Tibial artery (tissue), 4 donors: ENCODE results near the gene FBP2.

ENCODE experiments used
- DNase-seq, 2 donors: peaks; one replicate each; pipeline ENCODE4 v3.0.0-alpha.2; 2019
- H3K27ac ChIP-seq, 2 donors: fragments of 200-600 bp; sonication (generic) in 1 of 2; 1 replicate in 1 of 2; 2 replicates in 1 of 2; pipeline ENCODE4 v1.5.1; 2018 to 2019; ENCODE audit warnings: mild to moderate bottlenecking in 1 of 2
- H3K27me3 ChIP-seq, 2 donors: fragments of 200-600 bp; sonication (generic) in 1 of 2; one replicate each; pipeline versions ENCODE4 v1.5.1 to v1.6.0; 2016 to 2019
- H3K36me3 ChIP-seq, 3 donors: fragments of 200-600 bp; sonication (generic) in 2 of 3; one replicate each; pipeline ENCODE4 v1.5.1; 2016 to 2019; ENCODE audit warnings: mild to moderate bottlenecking in 2 of 3
- H3K4me1 ChIP-seq, 4 donors: fragments of 200-600 bp; sonication (generic) in 2 of 4; 1 replicate in 3 of 4; 2 replicates in 1 of 4; pipeline ENCODE4 v1.5.1; 2016 to 2019
- H3K4me3 ChIP-seq, 2 donors: fragments of 200-600 bp; sonication (generic) in 1 of 2; 1 replicate in 1 of 2; 2 replicates in 1 of 2; pipeline ENCODE4 v1.5.1; 2018 to 2019; ENCODE audit warnings: mild to moderate bottlenecking in 2 of 2
- H3K9me3 ChIP-seq, 3 donors: fragments of 200-600 bp; sonication (generic) in 1 of 3; one replicate each; pipeline ENCODE4 v1.5.1; 2016 to 2019
- intact Hi-C: fragments of 100-400 bp; cut with DNase I; formaldehyde crosslinking; loops from one replicate; pipeline ENCODE4 v1.15.0; 2023; ENCODE audit warnings: low total_unique reads
- TF ChIP-seq, protein P1 (sequence below), 2 experiments: fragments of 200-600 bp in 1 of 2; fragments of 450-650 bp in 1 of 2; IDR thresholded peaks; one replicate each; pipeline ENCODE4 v1.5.1; 2017 to 2019; ENCODE audit warnings: antibody characterized with exemption in 2 of 2, mild to moderate bottlenecking in 1 of 2, moderate library complexity in 1 of 2

Gene FBP2

DNA sequence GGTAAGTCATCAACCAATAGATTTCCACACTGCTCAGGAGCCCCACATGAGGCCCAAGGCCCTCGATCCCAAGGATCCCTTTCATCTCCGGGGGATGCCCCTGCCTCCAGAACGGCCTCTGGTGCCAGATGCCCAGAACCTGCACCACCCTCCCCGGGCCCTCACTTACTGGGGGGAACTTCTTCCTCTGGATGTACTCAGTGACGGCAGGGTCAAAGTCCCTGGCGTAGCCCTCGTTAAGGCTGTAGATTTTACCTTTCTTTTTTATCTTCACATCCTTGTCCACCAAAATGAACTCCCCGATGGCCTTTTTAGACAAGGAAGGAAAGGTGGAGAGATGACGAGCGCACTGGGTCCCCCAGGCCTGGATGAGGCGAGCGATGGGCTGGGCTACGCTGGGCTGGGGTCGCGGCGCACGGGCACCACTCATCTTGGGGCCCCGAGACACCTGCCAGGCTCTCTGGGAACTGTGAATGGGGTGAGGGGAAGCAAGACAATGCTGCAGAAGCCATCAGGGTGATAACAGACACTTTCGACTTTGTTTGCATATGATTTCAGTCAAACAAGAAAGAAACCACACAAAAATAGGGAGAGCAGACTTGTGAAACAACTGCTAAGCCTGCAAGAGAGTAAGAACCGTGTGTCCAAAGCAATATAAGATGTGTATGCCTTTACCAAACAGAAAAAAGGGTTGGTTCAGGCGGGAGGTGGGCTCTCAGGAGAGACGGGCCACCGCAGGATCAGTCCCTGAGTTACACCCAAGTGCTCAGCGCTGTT is 13.2 kb upstream of the FBP2 start:
- H3K4me1 ChIP-seq, result peaks cover 0 to 7% (median 0%) of the 10 kb centered on the region in 4 donors
- TF ChIP-seq, protein P1, sequence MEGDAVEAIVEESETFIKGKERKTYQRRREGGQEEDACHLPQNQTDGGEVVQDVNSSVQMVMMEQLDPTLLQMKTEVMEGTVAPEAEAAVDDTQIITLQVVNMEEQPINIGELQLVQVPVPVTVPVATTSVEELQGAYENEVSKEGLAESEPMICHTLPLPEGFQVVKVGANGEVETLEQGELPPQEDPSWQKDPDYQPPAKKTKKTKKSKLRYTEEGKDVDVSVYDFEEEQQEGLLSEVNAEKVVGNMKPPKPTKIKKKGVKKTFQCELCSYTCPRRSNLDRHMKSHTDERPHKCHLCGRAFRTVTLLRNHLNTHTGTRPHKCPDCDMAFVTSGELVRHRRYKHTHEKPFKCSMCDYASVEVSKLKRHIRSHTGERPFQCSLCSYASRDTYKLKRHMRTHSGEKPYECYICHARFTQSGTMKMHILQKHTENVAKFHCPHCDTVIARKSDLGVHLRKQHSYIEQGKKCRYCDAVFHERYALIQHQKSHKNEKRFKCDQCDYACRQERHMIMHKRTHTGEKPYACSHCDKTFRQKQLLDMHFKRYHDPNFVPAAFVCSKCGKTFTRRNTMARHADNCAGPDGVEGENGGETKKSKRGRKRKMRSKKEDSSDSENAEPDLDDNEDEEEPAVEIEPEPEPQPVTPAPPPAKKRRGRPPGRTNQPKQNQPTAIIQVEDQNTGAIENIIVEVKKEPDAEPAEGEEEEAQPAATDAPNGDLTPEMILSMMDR (IDR thresholded peaks at IDR 0.05), result no peak

DNA sequence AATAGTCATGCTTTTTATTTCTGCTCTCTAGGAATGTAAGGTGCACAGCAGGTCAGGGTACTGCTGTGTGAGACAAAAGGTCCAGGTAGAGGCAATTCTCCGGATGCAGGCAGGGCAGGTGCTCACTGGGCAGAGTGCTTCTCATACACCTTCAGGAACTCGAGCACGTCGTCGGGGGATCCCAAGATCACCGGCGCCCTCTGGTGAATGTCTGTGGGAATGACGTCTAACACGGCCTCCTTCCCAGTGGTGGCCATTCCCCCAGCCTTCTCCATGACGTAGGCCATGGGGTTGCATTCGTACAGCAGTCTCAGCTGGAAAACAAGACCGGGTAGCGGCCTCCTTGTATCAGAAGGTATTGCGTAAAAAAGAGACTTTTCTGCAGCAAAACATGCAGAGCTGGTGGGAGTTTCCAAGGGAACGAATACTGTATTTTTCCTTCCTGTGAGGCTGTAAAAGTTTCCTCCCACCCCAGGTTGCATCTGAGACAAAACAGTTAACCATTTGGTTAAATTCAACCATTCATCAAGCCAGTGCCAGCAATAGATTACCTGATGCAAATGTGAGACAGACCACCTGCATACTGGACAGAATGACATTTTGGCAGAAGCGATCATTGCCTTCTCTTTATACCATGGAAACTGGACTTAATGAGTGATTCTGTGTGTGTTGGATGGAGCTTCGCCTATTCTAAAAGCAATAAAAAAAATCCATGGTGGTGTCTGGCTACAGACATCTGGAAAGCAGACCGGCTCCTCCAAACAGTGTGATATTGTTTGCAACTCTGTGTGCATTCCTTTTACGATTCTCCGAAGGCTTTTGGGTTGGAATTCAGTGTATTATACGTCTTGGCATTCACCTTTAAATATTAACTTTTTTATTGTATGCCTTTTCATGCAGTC is 9.9 kb upstream of the FBP2 start:
- peaks cover 0 to 7% (median 0%) of the 10 kb centered on the region in 4 donors for H3K4me1 ChIP-seq
- DNase-seq, result peak in 1 of 2 donors; percentile 41
- H3K4me3 ChIP-seq, result no peak overlapping the region
- no peaks in the 10 kb centered on the region for H3K9me3 ChIP-seq
- intact Hi-C loops, result no loop called here
- H3K27ac ChIP-seq, result no peak overlapping the region
- TF ChIP-seq, protein P1 (IDR thresholded peaks at IDR 0.05), result peak; percentile 17 to 34
- H3K36me3 ChIP-seq, result no peaks in the 10 kb centered on the region
- H3K27me3 ChIP-seq, result peaks cover 0 to 5% of the 10 kb centered on the region in 2 donors

More for the DNA sequence above, 13.2 kb upstream of the FBP2 start:
- H3K9me3 ChIP-seq, result no peaks in the 10 kb centered on the region
- no peaks in the 10 kb centered on the region for H3K36me3 ChIP-seq
- H3K27me3 ChIP-seq, result peaks cover 0 to 11% of the 10 kb centered on the region in 2 donors
- DNase-seq, result no peak
- intact Hi-C loops, result no loop called here
- no peak overlapping the region for H3K4me3 ChIP-seq
- H3K27ac ChIP-seq, result no peak overlapping the region

DNA sequence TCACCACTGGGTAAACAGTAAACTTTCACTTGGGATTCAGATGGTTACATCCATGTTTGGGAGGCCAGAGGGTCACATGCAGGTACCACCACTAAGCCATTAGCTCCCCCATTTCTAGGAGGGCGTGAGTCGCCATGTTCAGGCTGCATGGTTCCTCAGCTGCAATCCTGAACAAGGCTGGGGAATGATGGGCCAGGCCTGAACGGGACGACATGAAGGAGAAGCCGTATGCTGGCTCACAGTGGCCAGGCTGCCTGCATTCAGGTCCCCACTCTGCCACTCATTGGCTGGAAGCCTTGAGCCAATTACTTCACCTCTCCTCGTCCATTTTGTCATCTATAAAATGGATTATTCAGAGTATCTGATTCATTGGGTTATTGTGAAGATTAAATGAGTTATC is 9.0 kb upstream of the FBP2 start:
- DNase-seq, result no peak
- peaks cover 0 to 5% of the 10 kb centered on the region in 2 donors for H3K27me3 ChIP-seq
- intact Hi-C loops, result no loop called here
- no peak overlapping the region for H3K4me3 ChIP-seq
- H3K9me3 ChIP-seq, result no peaks in the 10 kb centered on the region
- no peaks in the 10 kb centered on the region for H3K36me3 ChIP-seq
- H3K27ac ChIP-seq, result no peak overlapping the region
- TF ChIP-seq, protein P1 (IDR thresholded peaks at IDR 0.05), result no peak
- peaks cover 0 to 7% (median 0%) of the 10 kb centered on the region in 4 donors for H3K4me1 ChIP-seq

DNA sequence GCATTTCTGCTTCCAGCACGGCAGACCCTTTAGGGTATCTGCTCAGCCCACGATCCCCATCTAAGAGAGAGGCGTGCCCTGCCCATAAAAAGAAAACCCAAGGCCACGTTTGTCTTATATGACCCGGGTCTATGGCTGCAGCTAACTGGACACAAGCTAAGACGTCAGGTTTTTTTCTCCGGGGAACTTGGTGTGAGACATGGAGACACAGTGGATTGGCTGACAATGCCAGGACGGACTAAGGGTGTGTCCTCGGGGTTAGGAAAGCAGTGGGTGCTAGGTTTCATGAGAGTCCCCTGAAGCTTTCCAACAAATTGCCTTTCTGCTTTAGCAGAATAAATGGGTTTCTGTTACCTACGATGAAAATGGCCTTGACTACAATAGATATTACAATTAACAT is 7.1 kb upstream of the FBP2 start:
- Histone ChIP-seq H3K27ac (no peak overlapping the region), H3K4me1 (peaks cover 0 to 7% (median 0%) of the 10 kb centered on the region in 4 donors), H3K4me3 (no peak overlapping the region), H3K27me3 (no peaks in the 10 kb centered on the region), H3K36me3 (no peaks in the 10 kb centered on the region), H3K9me3 (no peaks in the 10 kb centered on the region)
- TF ChIP-seq, protein P1 (IDR thresholded peaks at IDR 0.05), result no peak
- no peak for DNase-seq
- intact Hi-C loops, result no loop called here

DNA sequence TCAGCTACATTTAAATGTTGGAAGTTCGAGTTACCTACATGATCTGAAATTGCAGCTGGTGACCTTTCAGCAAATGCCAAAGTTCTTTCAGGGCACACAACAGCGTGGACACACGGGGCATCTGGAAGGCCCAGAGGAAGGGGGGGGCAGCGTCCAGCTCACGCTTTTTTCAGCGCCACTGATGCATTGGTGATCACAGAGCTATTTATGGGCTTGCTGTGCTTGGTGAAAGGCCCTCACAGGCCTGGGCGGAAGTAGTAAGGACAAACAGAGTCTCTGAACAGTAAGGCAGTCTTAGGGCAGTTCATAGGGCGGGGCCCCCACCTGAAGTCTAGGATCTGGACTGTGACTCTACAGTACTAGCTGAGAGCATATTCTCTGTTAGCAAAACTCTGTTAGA is 6.6 kb upstream of the FBP2 start:
- Histone ChIP-seq H3K27me3 (no peaks in the 10 kb centered on the region), H3K4me3 (no peak overlapping the region), H3K4me1 (peaks cover 0 to 7% (median 0%) of the 10 kb centered on the region in 4 donors), H3K9me3 (no peaks in the 10 kb centered on the region), H3K36me3 (no peaks in the 10 kb centered on the region), H3K27ac (no peak overlapping the region)
- TF ChIP-seq, protein P1 (IDR thresholded peaks at IDR 0.05), result no peak
- intact Hi-C loops, result no loop called here
- DNase-seq, result no peak
